NCI-H2107 treated with DMSO at 0.1 percent for 48 hours (cell line): Measurements from ENCODE around the gene LMBR1.
A peak's percentile ranks its signal among the peaks of the same experiment; 100 is the strongest.

Source experiments
- DNase-seq: peaks from one replicate; lab custom pipeline; 2025; ENCODE audit not compliant: unreplicated experiment; lab: John Stamatoyannopoulos, UW

LMBR1 gene

DNA sequence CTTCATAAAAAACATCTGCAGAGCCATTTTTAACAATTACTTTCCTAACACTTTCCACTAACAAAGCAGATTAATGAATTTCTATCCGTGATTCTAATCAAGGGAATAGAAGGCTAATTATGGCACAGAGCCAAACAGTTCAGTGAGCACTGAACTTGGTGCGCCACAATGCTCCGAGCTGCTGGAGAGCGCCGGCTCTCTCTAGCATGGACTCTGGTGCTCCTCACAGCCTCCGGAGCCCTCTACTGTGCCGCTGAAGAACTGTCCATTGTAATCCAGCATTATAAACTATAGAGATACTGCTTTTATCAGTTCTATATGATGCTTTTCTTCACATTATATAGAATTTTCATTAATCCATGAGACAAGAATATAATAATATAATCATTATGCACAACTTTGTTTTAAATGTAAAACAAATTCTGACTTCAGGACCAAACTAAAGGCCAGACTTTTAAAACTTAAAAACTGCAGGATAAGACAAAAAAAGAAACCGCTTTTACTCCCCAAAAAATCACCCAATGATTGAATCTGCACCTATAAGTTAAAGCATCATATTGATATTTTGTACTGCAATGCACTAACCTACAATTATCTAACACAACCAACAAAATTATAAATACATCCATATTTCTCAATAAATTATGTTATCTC is 128.8 kb downstream of the LMBR1 start:
- peak; percentile 73 for DNase-seq

DNA sequence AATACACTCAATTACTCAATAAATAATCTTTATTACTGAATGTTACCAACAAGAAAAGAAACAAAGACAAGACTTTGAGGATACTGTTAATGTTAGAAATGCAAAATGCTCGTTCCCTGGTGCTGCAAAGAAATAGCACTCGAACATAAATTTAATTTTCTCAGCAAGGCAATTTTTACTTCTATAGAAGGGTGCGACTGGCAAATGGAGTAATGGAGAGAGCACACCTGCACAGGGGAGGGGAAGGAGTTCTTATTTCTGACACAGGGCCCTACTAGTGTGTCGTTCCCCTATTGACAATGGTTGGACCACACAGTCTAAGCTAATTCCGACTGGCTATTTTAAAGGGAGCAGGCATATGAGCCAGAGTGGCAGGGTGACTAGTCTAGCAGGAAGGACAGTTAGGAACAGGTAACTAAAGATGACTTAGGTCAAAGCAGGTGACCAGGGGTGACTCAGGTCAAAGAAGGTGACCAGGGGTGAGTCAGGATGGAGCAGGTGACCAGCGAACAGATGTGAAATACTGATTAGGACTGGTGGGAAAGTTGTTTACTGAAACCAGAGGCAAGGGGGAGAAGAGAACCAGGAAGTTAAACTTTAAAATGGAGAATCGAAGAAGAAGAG is 133.3 kb downstream of the LMBR1 start:
- DNase-seq, result no peak

GRCh38 chr7:156759143-156759542 is 133.8 kb downstream of the LMBR1 start:
- DNase-seq, result no peak

GRCh38 chr7:156754201-156754600 is 138.8 kb downstream of the LMBR1 start:
- DNase-seq, result no peak

- DNase-seq, result no peak
Observed at GRCh38 chr7:156753630-156754029, 139.4 kb downstream of the LMBR1 start.

DNA sequence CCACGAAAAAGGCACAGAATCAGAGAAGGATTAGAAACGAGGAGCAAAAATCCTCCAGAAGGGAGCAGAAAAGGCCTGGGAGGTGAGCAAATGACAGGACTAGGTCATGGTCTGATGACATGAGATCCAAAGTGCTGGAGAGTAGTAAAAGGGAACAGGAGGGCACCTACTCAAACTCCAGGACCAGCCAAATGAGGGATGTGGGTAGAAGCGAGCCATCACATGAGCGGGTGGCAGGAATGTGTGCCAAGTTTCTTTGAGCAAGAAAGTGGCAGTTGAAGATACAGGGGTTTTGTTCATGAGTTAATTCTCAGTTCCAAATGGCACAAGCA is 139.8 kb downstream of the LMBR1 start:
- DNase-seq, result no peak

DNA sequence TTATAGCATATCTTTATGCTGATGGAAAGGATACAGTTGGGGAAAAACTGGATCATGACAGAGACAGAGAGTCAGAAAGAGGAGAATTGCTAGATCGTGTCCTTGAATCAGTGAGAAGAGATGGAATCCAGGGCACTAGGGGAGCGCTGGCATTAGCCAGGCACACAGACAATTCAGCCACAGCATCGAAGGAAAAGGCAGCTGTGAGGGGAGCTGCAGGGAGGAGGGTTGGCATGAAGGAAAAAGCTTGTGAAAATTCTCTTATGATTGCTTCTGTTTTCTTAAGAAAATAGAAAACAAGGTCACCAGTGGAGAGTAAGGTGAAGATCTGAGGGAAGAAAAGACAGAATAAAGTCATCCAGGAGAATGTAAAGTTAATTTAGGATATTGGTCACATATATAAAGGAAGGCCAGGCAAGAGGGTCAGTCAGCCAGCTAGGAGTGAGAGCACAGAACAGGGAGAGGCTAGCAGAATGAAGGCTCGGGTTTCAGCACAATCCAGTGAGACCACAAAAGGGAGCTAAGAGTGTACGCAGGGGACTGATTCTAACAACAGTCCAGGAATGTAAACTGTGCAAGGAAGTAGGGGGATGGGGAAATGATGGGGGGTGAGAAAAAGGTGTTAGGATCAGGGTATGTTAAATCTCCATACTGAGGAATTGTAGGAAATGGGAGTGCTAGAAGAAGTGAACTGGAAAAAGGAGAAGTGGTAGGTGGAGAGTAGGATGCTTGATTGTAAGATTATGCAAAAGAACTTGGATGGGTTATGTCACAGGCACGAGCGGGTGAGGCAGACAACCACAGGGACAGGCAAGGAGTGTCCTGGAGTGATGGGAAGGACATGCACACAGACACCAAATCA is 140.4 kb downstream of the LMBR1 start:
- peak; percentile 29 for DNase-seq

DNA sequence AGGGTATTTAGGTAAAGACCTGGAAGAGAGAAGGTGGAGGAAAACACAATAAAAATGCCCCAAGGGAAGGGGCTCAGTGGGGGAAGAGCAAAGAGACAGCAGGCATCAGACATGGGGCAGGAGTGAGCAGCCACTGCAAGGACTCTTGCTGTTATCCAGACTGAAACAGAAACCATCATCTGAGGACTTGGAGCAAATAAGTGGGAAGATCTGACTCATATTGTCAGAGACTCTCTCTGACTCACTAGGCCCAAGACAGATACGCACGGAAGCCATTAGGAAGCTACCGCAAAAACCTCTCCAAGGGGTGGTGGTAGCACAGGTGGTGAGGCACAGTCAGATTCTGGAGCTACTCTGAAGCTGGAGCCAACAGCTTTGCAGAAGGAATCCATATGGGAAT is 141.7 kb downstream of the LMBR1 start:
- no peak for DNase-seq

GRCh38 chr7:156747718-156748117 is 145.3 kb downstream of the LMBR1 start:
- no peak for DNase-seq

- no peak for DNase-seq
Observed at GRCh38 chr7:156746891-156747290, 146.1 kb downstream of the LMBR1 start.

- DNase-seq, result no peak
Observed at GRCh38 chr7:156739596-156739995, 153.4 kb downstream of the LMBR1 start.

- DNase-seq, result no peak
Observed at GRCh38 chr7:156735851-156736250, 157.1 kb downstream of the LMBR1 start.

DNA sequence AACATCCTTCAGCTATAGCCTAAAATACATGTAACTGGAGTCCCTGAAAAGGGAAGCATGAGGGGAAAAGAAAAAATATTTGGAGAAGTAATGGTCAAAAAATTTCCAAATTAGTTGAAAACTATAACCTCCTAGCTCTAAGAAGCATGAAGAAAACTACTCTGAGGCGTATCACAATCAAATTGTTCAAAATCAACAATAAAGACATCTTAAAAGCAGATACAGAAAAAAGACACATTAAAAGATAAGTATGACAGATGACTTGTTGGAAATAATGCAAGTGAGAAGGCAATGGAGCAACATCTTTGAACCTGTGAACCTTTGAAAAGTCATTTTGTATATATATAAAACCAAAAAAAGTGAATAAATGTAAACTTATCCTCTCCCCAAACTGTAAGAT is 159.3 kb downstream of the LMBR1 start:
- no peak for DNase-seq

DNA sequence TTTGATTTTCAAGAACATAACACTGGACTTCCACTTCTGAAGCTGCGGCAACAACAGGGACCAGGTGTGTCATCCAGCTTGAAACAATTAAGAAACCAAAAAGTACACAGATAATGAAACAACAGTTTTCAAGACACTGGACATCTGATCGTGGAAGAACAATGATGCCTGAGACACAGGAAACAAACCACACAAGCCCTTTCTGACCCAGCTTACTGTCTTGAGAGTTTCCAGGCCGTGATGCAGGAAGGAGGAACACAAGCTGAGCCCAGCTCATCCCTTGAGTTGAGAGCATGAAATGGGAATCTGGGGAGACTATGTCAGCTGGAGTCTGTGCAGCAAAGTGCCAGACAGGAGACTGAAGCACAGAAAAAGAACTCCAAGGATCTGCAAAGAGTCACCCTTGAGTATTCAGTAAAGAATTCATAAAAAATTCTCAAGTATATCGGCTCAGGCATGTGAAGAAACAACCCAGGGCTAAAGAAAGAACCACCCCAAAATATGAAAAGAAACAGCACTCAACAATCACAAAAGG is 160.8 kb downstream of the LMBR1 start:
- no peak for DNase-seq

- no peak for DNase-seq
Observed at GRCh38 chr7:156731651-156732050, 161.3 kb downstream of the LMBR1 start.

GRCh38 chr7:156725936-156726335 is 167.0 kb downstream of the LMBR1 start:
- DNase-seq, result no peak

GRCh38 chr7:156725073-156725472 is 167.9 kb downstream of the LMBR1 start:
- DNase-seq, result no peak

DNA sequence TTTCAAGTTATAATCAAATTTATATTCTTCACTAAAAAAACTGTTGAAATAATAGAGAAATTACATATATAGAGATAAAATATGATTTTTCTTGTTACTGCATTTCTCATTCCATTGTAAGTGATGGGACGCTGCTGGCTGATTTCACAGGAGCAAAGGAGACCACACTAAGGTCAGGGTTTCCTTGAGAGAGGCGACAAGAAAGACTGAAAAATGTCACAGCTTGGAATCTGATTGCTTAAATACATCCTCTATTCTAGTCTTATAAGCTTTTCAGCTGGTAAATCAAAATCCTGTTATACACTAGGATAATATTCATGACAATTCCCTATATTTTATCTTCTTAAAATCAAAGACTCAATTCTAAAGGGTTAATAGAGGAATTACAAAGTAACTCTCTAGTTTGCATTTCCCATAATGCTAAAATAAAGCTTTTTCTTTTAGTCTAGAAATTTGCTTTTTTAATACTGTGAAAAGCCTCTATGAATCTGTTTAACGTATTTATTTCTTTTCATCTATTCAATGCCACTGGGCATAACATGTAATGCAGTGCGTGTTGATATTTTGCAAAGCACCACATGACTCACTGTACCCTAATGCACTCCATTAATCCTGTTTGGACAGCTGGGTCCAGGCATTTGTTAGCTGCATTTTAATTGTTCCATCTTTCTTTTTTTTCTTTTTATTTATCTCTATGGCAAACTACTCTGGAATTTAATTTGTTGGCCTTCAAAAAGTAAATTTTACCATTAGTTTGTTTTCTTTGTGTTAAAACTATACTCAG is 170.7 kb downstream of the LMBR1 start:
- no peak for DNase-seq

GRCh38 chr7:156703773-156704482 is 189.1 kb downstream of the LMBR1 start:
- DNase-seq, result no peak

GRCh38 chr7:156703209-156703608 is 189.8 kb downstream of the LMBR1 start:
- DNase-seq, result no peak

GRCh38 chr7:156702399-156702798 is 190.6 kb downstream of the LMBR1 start:
- DNase-seq, result no peak
